ENCODE measurements around the gene COL4A1. TPM values are rescaled to one million over a fixed set of nuclear protein-coding genes. Genes with fewer than 3 reads are reported as not detected.

COL4A1 gene
- total RNA-seq (under 1 TPM; 0.08 to 0.16 TPM), total RNA-seq (0 to 0.23 (median 0) reads per million in 172 experiments)
- polyA plus RNA-seq (2013, experiment 1 of 2): not detected
- polyA plus RNA-seq (2013, experiment 2 of 2): 16.0 TPM

DNA sequence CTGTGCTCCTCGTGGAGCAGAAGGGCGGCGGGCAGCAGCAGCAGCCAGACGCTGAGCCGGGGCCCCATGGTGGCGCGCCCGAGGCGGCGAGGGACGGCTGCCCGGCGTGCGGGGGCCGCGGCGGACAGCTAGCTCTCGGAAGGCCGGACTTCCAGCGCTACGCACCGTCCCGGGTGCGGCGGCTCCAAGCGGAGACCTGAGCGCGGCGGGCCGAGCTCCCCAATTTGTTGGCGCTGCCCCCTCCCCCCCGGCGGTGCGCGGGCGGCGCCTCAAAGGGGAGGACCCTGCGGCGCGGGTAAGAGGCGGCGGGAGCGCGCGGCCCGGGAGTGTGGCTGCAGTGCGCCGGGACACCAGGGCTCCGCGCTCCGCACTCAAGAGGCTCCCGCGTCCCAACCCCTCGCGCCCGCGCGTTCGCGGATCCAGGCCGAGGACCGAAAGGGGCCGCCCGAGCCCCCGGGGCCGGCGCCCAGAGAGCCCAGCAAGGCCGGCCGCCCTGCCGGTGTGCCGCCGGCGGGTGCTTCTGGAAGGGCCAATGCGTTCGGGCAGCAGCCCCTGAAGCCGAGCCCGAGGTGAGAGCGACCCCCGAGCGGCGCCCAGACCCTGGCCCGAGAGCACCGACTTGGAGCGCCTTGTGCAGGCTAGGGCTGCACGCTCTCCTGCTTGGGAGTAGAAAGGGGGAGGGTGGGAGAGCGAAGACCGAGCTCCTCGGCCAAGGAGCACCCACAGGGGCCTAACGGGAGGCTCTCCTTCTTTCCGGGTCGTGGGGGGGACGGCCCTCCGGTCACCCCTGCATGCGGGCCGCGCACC, at the start of gene COL4A1, which contains the start of gene COL4A2:
Gene COL4A1 (minus strand): TSS at position 198 of the 807 bp plus-strand sequence. CDS start 130 bp downstream, at position 68.
Gene COL4A2 (plus strand): TSS at position 325 of the 807 bp plus-strand sequence. CDS start 620 bp downstream, outside the sequence.
- intact Hi-C loops (cut with DNase I, micrococcal nuclease): no loop called here
- H3K27ac Mint-ChIP-seq: no peak within 1 kb of the TSS
- no peak for ATAC-seq (ENCODE audit: poor library complexity)

DNA sequence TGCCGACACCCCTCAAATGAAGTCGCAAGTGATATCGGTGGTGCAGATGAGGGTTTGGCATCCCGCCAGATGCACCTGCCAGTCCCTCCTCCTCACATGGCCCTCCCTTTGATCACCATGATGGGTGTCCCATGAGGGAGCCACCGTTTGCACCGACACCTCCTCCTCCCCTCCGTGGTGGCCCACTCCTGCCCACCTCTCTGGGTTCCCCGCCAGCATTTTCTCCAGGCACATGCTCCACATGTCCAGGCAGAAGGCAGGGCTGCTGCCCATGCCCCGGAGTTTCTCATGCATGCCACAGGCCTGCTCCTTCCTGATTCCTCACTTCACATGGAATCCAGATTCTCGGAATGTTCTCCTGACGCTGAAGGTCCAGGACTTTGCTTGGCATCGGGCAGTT, 49.4 kb upstream of the COL4A1 start:
- Histone ChIP-seq H3K36me3 (ENCODE audit: insufficient read depth, low read length) (no peaks in the 10 kb centered on the region), H3K4me3 (ENCODE audit: low read length) (no peak overlapping the region), H3K4me1 (ENCODE audit: insufficient read depth, low read length) (no peaks in the 10 kb centered on the region), H3K27me3 (ENCODE audit: control insufficient read depth in 1 of 2, insufficient read depth in 2 of 2, low read length in 2 of 2) (peaks cover under 1 to 3% of the 10 kb centered on the region in 2 experiments), H3K27ac (ENCODE audit: low read depth in 1 of 2, low read length in 2 of 2) (no peak overlapping the region), H3K9me3 (ENCODE audit: control insufficient read depth in 1 of 2, insufficient read depth in 1 of 2, low read length in 2 of 2) (peaks cover 0 to 3% of the 10 kb centered on the region in 2 experiments)
- DNase-seq (no peak), ATAC-seq (ENCODE audit: poor library complexity) (no peak)
- H3K27me3 Mint-ChIP-seq: no peaks in the 10 kb centered on the region
- POLR2A ChIA-PET: no interaction called here
- H3K27ac Mint-ChIP-seq: no peak overlapping the region
- CTCF ChIA-PET: no interaction called here
- H3K9me3 Mint-ChIP-seq: no peaks in the 10 kb centered on the region
- no peak for TF ChIP-seq CTCF (IDR thresholded peaks at IDR 0.05)
- H3K4me3 Mint-ChIP-seq: no peak overlapping the region
- H3K36me3 Mint-ChIP-seq (ENCODE audit: low read depth): no peaks in the 10 kb centered on the region
- no peaks in the 10 kb centered on the region for H3K4me1 Mint-ChIP-seq (ENCODE audit: low read depth)
- intact Hi-C loops (cut with DNase I, micrococcal nuclease): no loop called here

More for the DNA sequence above, at the start of gene COL4A1, which contains the start of gene COL4A2:
- H3K4me1 ChIP-seq (ENCODE audit: insufficient read depth, low read length): no peaks in the 10 kb centered on the region
- peaks cover 43 to 66% of the 10 kb centered on the region in 2 experiments for H3K27me3 ChIP-seq (ENCODE audit: control insufficient read depth in 1 of 2, insufficient read depth in 2 of 2, low read length in 2 of 2)
- DNase-seq: no peak
- POLR2A ChIA-PET: no interaction called here
- H3K4me3 ChIP-seq (ENCODE audit: low read length): no peak within 1 kb of the TSS
- H3K9me3 ChIP-seq (ENCODE audit: control insufficient read depth in 1 of 2, insufficient read depth in 1 of 2, low read length in 2 of 2): peaks cover 0 to 19% of the 10 kb centered on the region in 2 experiments
- TF ChIP-seq CTCF (IDR thresholded peaks at IDR 0.05): no peak
- no peak within 1 kb of the TSS for H3K4me3 Mint-ChIP-seq
- peaks cover 81% of the 10 kb centered on the region for H3K27me3 Mint-ChIP-seq
- H3K4me1 Mint-ChIP-seq (ENCODE audit: low read depth): no peaks in the 10 kb centered on the region
- H3K36me3 Mint-ChIP-seq (ENCODE audit: low read depth): no peaks in the 10 kb centered on the region
- CTCF ChIA-PET: no interaction called here
- no peak within 1 kb of the TSS for H3K27ac ChIP-seq (ENCODE audit: low read depth in 1 of 2, low read length in 2 of 2)
- H3K9me3 Mint-ChIP-seq: no peaks in the 10 kb centered on the region
- H3K36me3 ChIP-seq (ENCODE audit: insufficient read depth, low read length): no peaks in the 10 kb centered on the region

DNA sequence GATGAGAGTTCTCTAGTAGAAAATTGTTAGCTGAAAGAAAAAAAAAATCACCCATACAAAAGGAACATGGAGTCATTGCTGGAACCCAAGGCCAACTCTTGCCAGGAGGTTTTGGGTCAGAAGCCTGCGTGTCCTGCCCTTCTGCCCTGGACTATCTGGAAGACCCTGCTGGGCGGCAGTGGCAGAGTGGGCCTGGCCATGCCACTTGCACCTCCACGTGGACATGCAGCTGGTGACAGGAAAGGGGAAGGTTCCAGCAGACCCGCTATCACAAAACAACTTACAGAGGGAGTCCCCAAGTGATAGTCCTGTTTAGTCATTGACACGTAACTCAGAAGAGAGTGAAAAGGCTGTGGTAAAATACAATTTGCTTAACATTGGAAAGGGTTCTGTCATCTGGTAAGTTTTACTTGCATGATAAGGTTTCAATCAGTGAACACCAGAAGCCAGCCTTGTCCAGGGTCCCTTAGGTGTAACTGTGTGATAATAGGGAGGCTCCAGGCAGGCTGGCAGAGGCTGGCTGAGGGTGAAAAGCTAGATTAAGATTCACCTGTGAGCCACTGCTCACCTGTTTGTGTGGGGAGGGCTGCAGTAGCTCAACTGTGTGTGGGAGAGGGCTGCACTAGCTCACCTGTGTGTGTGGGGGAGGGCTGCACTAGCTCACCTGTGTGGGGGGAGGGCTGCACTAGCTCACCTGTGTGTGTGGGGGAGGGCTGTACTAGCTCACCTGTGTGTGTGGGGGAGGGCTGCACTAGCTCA, 47.9 kb upstream of the COL4A1 start:
- H3K27ac ChIP-seq (ENCODE audit: low read depth in 1 of 2, low read length in 2 of 2): no peak overlapping the region
- intact Hi-C loops (cut with DNase I, micrococcal nuclease): no loop called here
- Mint-ChIP-seq H3K27ac (no peak overlapping the region), H3K9me3 (no peaks in the 10 kb centered on the region), H3K4me1 (ENCODE audit: low read depth) (no peaks in the 10 kb centered on the region), H3K4me3 (no peak overlapping the region), H3K27me3 (peaks cover under 1% of the 10 kb centered on the region), H3K36me3 (ENCODE audit: low read depth) (no peaks in the 10 kb centered on the region)
- ChIA-PET POLR2A (no interaction called here), CTCF (no interaction called here)
- ATAC-seq (ENCODE audit: poor library complexity) (no peak), DNase-seq (no peak)
- H3K4me1 ChIP-seq (ENCODE audit: insufficient read depth, low read length): no peaks in the 10 kb centered on the region
- H3K27me3 ChIP-seq (ENCODE audit: control insufficient read depth in 1 of 2, insufficient read depth in 2 of 2, low read length in 2 of 2): peaks cover 0 to 3% of the 10 kb centered on the region in 2 experiments
- no peaks in the 10 kb centered on the region for H3K36me3 ChIP-seq (ENCODE audit: insufficient read depth, low read length)
- H3K9me3 ChIP-seq (ENCODE audit: control insufficient read depth in 1 of 2, insufficient read depth in 1 of 2, low read length in 2 of 2): peaks cover 0 to 3% of the 10 kb centered on the region in 2 experiments
- TF ChIP-seq CTCF (IDR thresholded peaks at IDR 0.05): no peak
- no peak overlapping the region for H3K4me3 ChIP-seq (ENCODE audit: low read length)

All from CD4-positive, alpha-beta T cell (primary cell).